HepG2 (cell line): ENCODE measurements around the gene MEA1. TPM values are rescaled to one million over a fixed set of nuclear protein-coding genes. Genes with fewer than 3 reads are reported as not detected.

Experiments used
- BCL6 ChIP-seq: IDR thresholded peaks from 2 replicates; pipeline ENCODE4 v1.6.1; 2016; ENCODE audit warnings: missing genetic modification reagents, missing compliant biosample characterization
- CCDC6 ChIP-seq: sonication (generic); formaldehyde crosslinking; IDR thresholded peaks from 2 replicates; pipeline ENCODE4 v1.8.1; 2022; ENCODE audit warnings: mild to moderate bottlenecking, missing genetic modification reagents, moderate library complexity
- CREB3 ChIP-seq: sonication (generic); formaldehyde crosslinking; IDR thresholded peaks from 2 replicates; pipeline ENCODE4 v1.5.0; 2020; ENCODE audit warnings: missing genetic modification reagents
- CREM ChIP-seq, 2 experiments: sonication (generic) in 1 of 2; formaldehyde crosslinking in 1 of 2; IDR thresholded peaks; 2 replicates each; pipeline versions ENCODE4 v1.4.0 to v1.6.1; 2016 to 2020; ENCODE audit warnings: antibody characterized with exemption in 1 of 2, mild to moderate bottlenecking in 1 of 2, missing genetic modification reagents in 1 of 2
- EZH2 ChIP-seq: conservative IDR thresholded peaks from 2 replicates; pipeline ENCODE4 v1.6.1; 2012; ENCODE audit warnings: mild to moderate bottlenecking, low read depth, low read length, moderate library complexity
- HMG20B ChIP-seq: conservative IDR thresholded peaks from 2 replicates; pipeline ENCODE4 v1.6.1; 2016; ENCODE audit warnings: missing genetic modification reagents, missing compliant biosample characterization
- IRF2 ChIP-seq: IDR thresholded peaks from 2 replicates; pipeline ENCODE4 v1.6.1; 2018; ENCODE audit warnings: missing genetic modification reagents, missing compliant biosample characterization
- MATR3 ChIP-seq: sonication (generic); formaldehyde crosslinking; IDR thresholded peaks from 2 replicates; pipeline ENCODE4 v1.4.0; 2020; ENCODE audit warnings: missing genetic modification reagents
- MEF2D ChIP-seq: sonication (generic); formaldehyde crosslinking; IDR thresholded peaks from 2 replicates; pipeline ENCODE4 v1.5.1; 2020; ENCODE audit warnings: mild to moderate bottlenecking, missing genetic modification reagents
- NR1H2 ChIP-seq: sonication (generic); formaldehyde crosslinking; IDR thresholded peaks from 2 replicates; pipeline ENCODE4 v1.8.1; 2022; ENCODE audit warnings: low read depth, missing genetic modification reagents, borderline replicate concordance
- SP1 ChIP-seq, 2 experiments: fragments of 450-650 bp in 1 of 2; sonication (generic) in 1 of 2; formaldehyde crosslinking in 1 of 2; IDR thresholded peaks; 2 replicates each; pipeline versions ENCODE4 v1.4.0 to v1.6.1; 2016 to 2020; ENCODE audit warnings: missing genetic modification reagents in 1 of 2
- STAT5B ChIP-seq: sonication (generic); formaldehyde crosslinking; IDR thresholded peaks from 2 replicates; pipeline ENCODE4 v1.4.0; 2020; ENCODE audit warnings: missing genetic modification reagents
- SUZ12 ChIP-seq: fragments of 150-350 bp; IDR thresholded peaks from 2 replicates; pipeline ENCODE4 v1.6.1; 2014; ENCODE audit warnings: low read depth, low read length
- TCF12 ChIP-seq, 2 experiments: fragments of 450-650 bp in 1 of 2; sonication (generic) in 1 of 2; formaldehyde crosslinking in 1 of 2; IDR thresholded peaks; 2 replicates each; pipeline versions ENCODE4 v1.6.1 to v1.8.0; 2017 to 2022; ENCODE audit warnings: antibody characterized with exemption in 1 of 2, mild to moderate bottlenecking in 1 of 2, missing genetic modification reagents in 1 of 2, moderate library complexity in 1 of 2
- ZFP1 ChIP-seq: IDR thresholded peaks from 2 replicates; pipeline ENCODE4 v1.6.1; 2016
- ZMAT3 ChIP-seq: sonication (generic); formaldehyde crosslinking; conservative IDR thresholded peaks from 2 replicates; pipeline ENCODE4 v1.7.0; 2021; ENCODE audit warnings: missing genetic modification reagents
- ZNF333 ChIP-seq: sonication (generic); formaldehyde crosslinking; IDR thresholded peaks from 2 replicates; pipeline ENCODE4 v1.4.0; 2020; ENCODE audit warnings: mild to moderate bottlenecking, missing genetic modification reagents, borderline replicate concordance
- ZNF430 ChIP-seq: sonication (generic); formaldehyde crosslinking; IDR thresholded peaks from 2 replicates; pipeline ENCODE4 v1.9.0; 2021; ENCODE audit warnings: mild to moderate bottlenecking, missing genetic modification reagents
- ZNF709 ChIP-seq: sonication (generic); formaldehyde crosslinking; IDR thresholded peaks from 2 replicates; pipeline ENCODE4 v1.5.0; 2020; ENCODE audit warnings: mild to moderate bottlenecking, missing genetic modification reagents
- ZNF737 ChIP-seq: sonication (generic); formaldehyde crosslinking; IDR thresholded peaks from 2 replicates; pipeline ENCODE4 v1.5.0; 2020; ENCODE audit warnings: missing genetic modification reagents, mild to moderate bottlenecking, borderline replicate concordance
- ZNF781 ChIP-seq: sonication (generic); formaldehyde crosslinking; IDR thresholded peaks from 2 replicates; pipeline ENCODE4 v1.5.1; 2020; ENCODE audit warnings: borderline replicate concordance, mild to moderate bottlenecking, missing genetic modification reagents; ENCODE audit errors: not compliant biosample characterization
- ZSCAN12 ChIP-seq: sonication (generic); formaldehyde crosslinking; IDR thresholded peaks from 2 replicates; pipeline ENCODE4 v1.9.0; 2021; ENCODE audit warnings: mild to moderate bottlenecking, missing genetic modification reagents
- polyA plus RNA-seq, 8 experiments: library from polyadenylated mRNA; depleted of rRNA in 3 of 8; stranded (reverse) in 7 of 8; unstranded in 1 of 8; fragments of >200 nt; fragmentation: Illumina TruSeq in 4 of 8; extraction: Trizol in 4 of 8; gene quantifications; 2 replicates each; pipeline versions ENCODE4 v1.2.1 to v1.2.3, GENCODE V29; 2011 to 2016; ENCODE audit warnings: low read depth in 4 of 8, missing spikeins in 1 of 8, mixed read lengths in 1 of 8; ENCODE audit not compliant: insufficient read depth in 1 of 8
- total RNA-seq, 5 experiments: library from RNA; depleted of rRNA; stranded (reverse); fragments of >200 nt; fragmentation: Illumina TruSeq; extraction: Trizol; gene quantifications; 2 replicates each; pipeline ENCODE4 v1.2.3, GENCODE V29; 2016; ENCODE audit warnings: low read depth in 1 of 5
- TF ChIP-seq, protein P1 (sequence below), 2 experiments: fragments of 450-650 bp in 1 of 2; sonication (generic) in 1 of 2; formaldehyde crosslinking; IDR thresholded peaks; 2 replicates each; pipeline versions ENCODE4 v1.5.0 to v1.8.0; 2020 to 2022; ENCODE audit warnings: mild to moderate bottlenecking in 1 of 2, missing genetic modification reagents in 1 of 2
- TF ChIP-seq, protein P2 (sequence below): sonication (generic); formaldehyde crosslinking; IDR thresholded peaks from 2 replicates; pipeline ENCODE4 v1.4.0; 2020; ENCODE audit warnings: mild to moderate bottlenecking, missing genetic modification reagents, borderline replicate concordance

Gene MEA1
- total and polyA plus RNA-seq, 2 of the 13 experiments (the other 11 are each of a cell fraction or from before 2014, with no cell fraction given), result 75.6 to 86.2 TPM

DNA sequence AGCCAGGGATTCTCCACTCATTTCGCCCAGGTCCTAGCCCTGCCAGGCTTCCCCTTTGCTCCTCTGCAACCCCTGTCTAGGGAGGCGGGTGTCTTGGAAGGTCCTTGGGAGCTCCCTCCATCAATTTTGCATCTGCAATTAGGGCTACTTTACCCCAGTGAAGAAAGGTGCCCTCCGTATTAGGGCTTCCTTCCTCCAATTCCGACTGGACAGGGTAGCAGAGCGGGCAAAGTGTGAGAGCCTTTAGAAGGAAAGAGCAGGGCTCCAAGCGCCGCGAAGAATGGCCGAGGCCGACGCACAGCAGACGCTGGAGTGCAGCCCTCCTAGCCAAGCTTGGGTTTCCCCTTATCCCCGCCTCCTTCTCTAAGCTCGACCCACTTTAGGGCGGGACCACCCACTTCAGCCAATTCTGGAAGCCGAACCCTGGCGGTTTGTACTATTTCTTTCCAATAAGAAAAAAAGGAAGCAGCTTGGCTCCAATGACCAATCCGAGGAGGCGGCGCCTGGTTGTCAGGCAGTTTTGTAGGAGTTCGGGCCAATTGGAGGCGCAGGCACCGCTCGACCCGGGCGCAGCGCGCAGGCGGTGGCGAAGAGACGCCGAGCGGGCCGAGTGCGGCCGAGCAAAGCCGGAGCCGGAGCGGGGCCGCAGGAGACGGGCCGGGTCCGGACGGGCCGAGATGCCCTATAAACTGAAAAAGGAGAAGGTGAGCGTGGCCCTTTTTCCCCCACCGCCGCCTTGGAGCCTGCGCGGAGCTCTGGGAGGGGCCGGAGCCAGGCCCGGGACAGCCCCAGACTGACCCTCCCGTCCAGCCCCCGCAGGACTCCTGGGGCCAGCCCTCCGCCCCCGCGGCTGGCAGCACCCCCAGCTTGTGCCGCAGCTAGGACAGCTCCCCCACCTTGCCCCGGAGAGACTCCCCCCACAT, 29.5 kb downstream of the MEA1 start, which contains the start of gene PPP2R5D (continued):
- TF ChIP-seq NR1H2 (CRISPR knock-in tag) (no peak; the same call in 1 of the 2 replicates), HMG20B (0 out of 2 replicates have a peak, but pooled peaks have one; percentile 35), SUZ12 (no peak), STAT5B (no peak), CCDC6 (CRISPR knock-in tag) (no peak), CREM (IDR thresholded peaks at IDR 0.05) (peak; percentile 73), CREM (CRISPR knock-in tag; IDR thresholded peaks at IDR 0.05) (no peak), SP1 (IDR thresholded peaks at IDR 0.05) (no peak), SP1 (CRISPR knock-in tag; IDR thresholded peaks at IDR 0.05) (no peak; the same call in 1 of the 2 replicates), TCF12 (IDR thresholded peaks at IDR 0.05) (no peak), TCF12 (CRISPR knock-in tag; IDR thresholded peaks at IDR 0.05) (0 out of 2 replicates have a peak, but pooled peaks have one; percentile 64), ZNF333 (CRISPR knock-in tag) (peak; percentile 35; the same call in 1 of the 2 replicates), ZNF709 (peak; percentile 45; the same call in 1 of the 2 replicates), BCL6 (peak; percentile 8; the same call in 1 of the 2 replicates), ZNF430 (CRISPR knock-in tag) (peak; percentile 24; the same call in 1 of the 2 replicates), MATR3 (no peak), ZMAT3 (peak; percentile 57; the same call in 1 of the 2 replicates), CREB3 (peak; percentile 92), ZSCAN12 (CRISPR knock-in tag) (no peak), ZFP1 (CRISPR knock-in tag) (no peak; the same call in 1 of the 2 replicates), EZH2 (no peak), IRF2 (peak; percentile 36; the same call in 1 of the 2 replicates), ZNF737 (CRISPR knock-in tag) (no peak), ZNF781 (CRISPR knock-in tag) (peak; percentile 69), MEF2D (CRISPR knock-in tag) (peak; percentile 74; the same call in 1 of the 2 replicates)
- TF ChIP-seq, protein P1, sequence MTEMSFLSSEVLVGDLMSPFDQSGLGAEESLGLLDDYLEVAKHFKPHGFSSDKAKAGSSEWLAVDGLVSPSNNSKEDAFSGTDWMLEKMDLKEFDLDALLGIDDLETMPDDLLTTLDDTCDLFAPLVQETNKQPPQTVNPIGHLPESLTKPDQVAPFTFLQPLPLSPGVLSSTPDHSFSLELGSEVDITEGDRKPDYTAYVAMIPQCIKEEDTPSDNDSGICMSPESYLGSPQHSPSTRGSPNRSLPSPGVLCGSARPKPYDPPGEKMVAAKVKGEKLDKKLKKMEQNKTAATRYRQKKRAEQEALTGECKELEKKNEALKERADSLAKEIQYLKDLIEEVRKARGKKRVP (CRISPR knock-in tag; IDR thresholded peaks at IDR 0.05), result no peak
- TF ChIP-seq, protein P2, sequence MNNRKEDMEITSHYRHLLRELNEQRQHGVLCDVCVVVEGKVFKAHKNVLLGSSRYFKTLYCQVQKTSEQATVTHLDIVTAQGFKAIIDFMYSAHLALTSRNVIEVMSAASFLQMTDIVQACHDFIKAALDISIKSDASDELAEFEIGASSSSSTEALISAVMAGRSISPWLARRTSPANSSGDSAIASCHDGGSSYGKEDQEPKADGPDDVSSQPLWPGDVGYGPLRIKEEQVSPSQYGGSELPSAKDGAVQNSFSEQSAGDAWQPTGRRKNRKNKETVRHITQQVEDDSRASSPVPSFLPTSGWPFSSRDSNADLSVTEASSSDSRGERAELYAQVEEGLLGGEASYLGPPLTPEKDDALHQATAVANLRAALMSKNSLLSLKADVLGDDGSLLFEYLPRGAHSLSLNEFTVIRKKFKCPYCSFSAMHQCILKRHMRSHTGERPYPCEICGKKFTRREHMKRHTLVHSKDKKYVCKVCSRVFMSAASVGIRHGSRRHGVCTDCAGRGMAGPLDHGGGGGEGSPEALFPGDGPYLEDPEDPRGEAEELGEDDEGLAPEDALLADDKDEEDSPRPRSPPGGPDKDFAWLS (CRISPR knock-in tag), result no peak
